Measurements from ENCODE around the gene NDUFS6.

NDUFS6 gene

GRCh38 chr5:1818784-1819183 lies 17.6 kb downstream of the NDUFS6 start:
- Mint-ChIP-seq H3K4me1 (ENCODE audit: low read depth) (no peaks in the 10 kb centered on the region), H3K27ac (no peak overlapping the region), H3K27me3 (no peaks in the 10 kb centered on the region), H3K9me3 (no peaks in the 10 kb centered on the region), H3K36me3 (ENCODE audit: low read depth) (peaks cover 99% of the 10 kb centered on the region), H3K4me3 (no peak overlapping the region)
- intact Hi-C loops (cut with micrococcal nuclease), result no loop called here

- Mint-ChIP-seq H3K27ac (no peak overlapping the region), H3K36me3 (ENCODE audit: low read depth) (peaks cover 99% of the 10 kb centered on the region), H3K27me3 (no peaks in the 10 kb centered on the region), H3K4me3 (no peak overlapping the region), H3K4me1 (ENCODE audit: low read depth) (no peaks in the 10 kb centered on the region), H3K9me3 (no peaks in the 10 kb centered on the region)
- intact Hi-C loops (cut with micrococcal nuclease), result no loop called here
Measured at GRCh38 chr5:1819458-1819857, 18.3 kb downstream of the NDUFS6 start.

GRCh38 chr5:1820381-1820780 lies 19.2 kb downstream of the NDUFS6 start:
- peaks cover 99% of the 10 kb centered on the region for H3K36me3 Mint-ChIP-seq (ENCODE audit: low read depth)
- H3K9me3 Mint-ChIP-seq, result no peaks in the 10 kb centered on the region
- intact Hi-C loops (cut with micrococcal nuclease), result no loop called here
- no peak overlapping the region for H3K4me3 Mint-ChIP-seq
- H3K4me1 Mint-ChIP-seq (ENCODE audit: low read depth), result no peaks in the 10 kb centered on the region
- no peak overlapping the region for H3K27ac Mint-ChIP-seq
- no peaks in the 10 kb centered on the region for H3K27me3 Mint-ChIP-seq

DNA sequence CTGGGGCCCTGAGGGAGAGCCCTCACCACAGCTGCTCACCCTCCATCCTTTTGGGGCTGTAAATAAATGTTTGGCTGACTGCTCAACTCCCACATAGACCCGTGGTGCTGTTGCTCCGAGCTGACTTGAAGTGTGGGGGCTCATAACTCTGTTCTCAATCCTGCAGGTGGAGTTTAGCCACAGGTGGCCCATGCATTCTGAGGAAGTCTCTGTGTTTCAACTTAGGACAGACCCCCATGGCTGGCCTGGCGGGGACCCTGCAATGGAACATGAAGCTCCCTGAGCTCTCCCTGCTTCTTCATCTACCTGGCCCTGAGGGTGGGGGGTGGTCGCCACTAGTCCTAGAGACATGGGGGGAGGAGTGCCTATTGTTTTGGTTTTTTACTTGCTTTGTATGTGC lies 19.7 kb downstream of the NDUFS6 start:
- Mint-ChIP-seq H3K27ac (no peak overlapping the region), H3K27me3 (no peaks in the 10 kb centered on the region), H3K4me1 (ENCODE audit: low read depth) (no peaks in the 10 kb centered on the region), H3K9me3 (no peaks in the 10 kb centered on the region), H3K4me3 (no peak overlapping the region), H3K36me3 (ENCODE audit: low read depth) (peaks cover 99% of the 10 kb centered on the region)
- intact Hi-C loops (cut with micrococcal nuclease), result no loop called here

GRCh38 chr5:1821862-1822261 lies 20.7 kb downstream of the NDUFS6 start:
- Mint-ChIP-seq H3K9me3 (no peaks in the 10 kb centered on the region), H3K27ac (no peak overlapping the region), H3K4me1 (ENCODE audit: low read depth) (no peaks in the 10 kb centered on the region), H3K27me3 (no peaks in the 10 kb centered on the region), H3K36me3 (ENCODE audit: low read depth) (peaks cover 99% of the 10 kb centered on the region), H3K4me3 (no peak overlapping the region)
- intact Hi-C loops (cut with micrococcal nuclease), result no loop called here

- H3K9me3 Mint-ChIP-seq, result no peaks in the 10 kb centered on the region
- intact Hi-C loops (cut with micrococcal nuclease), result no loop called here
- peaks cover 91% of the 10 kb centered on the region for H3K36me3 Mint-ChIP-seq (ENCODE audit: low read depth)
Measured at GRCh38 chr5:1823381-1824034, 22.3 kb downstream of the NDUFS6 start.

GRCh38 chr5:1824109-1824821 lies 23.1 kb downstream of the NDUFS6 start:
- Mint-ChIP-seq H3K27me3 (peaks cover 3% of the 10 kb centered on the region), H3K9me3 (no peaks in the 10 kb centered on the region), H3K27ac (no peak overlapping the region), H3K36me3 (ENCODE audit: low read depth) (peaks cover 83% of the 10 kb centered on the region), H3K4me1 (ENCODE audit: low read depth) (peaks cover 7% of the 10 kb centered on the region), H3K4me3 (no peak overlapping the region)
- intact Hi-C loops (cut with micrococcal nuclease), result no loop called here

More at GRCh38 chr5:1823381-1824034, 22.3 kb downstream of the NDUFS6 start:
- Mint-ChIP-seq H3K4me3 (no peak overlapping the region), H3K27ac (no peak overlapping the region), H3K4me1 (ENCODE audit: low read depth) (peaks cover 7% of the 10 kb centered on the region), H3K27me3 (peaks cover 3% of the 10 kb centered on the region)

DNA sequence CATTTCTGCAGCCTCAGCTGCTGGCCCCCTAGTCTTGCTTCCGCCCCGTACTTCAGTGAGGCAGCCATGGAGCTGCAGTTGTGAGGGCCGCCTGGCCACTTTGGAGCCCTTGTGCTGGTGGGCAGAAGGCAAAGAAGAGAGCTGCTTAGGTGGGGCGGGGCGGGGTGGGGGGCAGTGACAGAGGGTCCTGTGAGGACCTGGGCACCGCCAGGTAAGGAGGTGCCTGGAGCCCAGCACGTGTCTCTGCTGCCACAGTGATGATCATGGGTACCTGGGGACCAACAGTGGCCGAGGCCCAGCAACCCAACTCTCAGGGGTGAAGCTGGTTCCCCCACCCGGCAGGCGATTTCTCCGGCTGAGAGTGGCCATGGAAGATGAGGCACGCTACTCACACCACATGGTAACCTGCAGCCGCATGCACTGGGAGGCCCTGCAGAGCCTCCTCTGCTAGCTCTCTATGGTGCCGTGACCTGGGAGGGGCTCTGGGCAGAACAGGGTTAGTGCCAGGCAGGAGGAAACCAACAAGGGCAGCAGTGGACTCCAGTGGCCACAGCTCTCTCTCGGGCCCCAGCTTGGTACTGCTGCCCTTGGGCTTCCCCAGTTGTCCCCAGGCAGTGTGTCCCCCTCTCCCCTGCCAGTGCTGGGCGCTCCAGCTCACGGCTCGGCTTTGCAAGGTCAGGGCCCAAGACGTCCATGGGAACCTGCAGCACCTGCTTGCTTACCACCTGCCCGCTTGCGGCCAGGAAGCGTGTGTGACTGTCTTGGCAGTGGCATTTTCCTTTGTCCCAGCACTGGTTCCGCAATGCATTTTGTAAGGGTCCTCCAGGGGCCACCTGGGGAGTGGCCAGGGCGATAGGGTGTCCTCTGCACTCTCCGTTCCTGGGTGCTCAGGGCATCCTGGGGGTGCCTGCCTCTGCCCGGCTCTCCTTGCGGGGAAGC lies 24.0 kb downstream of the NDUFS6 start:
- no peaks in the 10 kb centered on the region for H3K9me3 Mint-ChIP-seq

GRCh38 chr5:1826235-1826980 lies 25.2 kb downstream of the NDUFS6 start:
- intact Hi-C loops (cut with micrococcal nuclease), result no loop called here
- H3K27me3 Mint-ChIP-seq, result peaks cover 9% of the 10 kb centered on the region
- no peak overlapping the region for H3K27ac Mint-ChIP-seq
- peaks cover 63% of the 10 kb centered on the region for H3K36me3 Mint-ChIP-seq (ENCODE audit: low read depth)
- peaks cover 7% of the 10 kb centered on the region for H3K4me1 Mint-ChIP-seq (ENCODE audit: low read depth)
- no peaks in the 10 kb centered on the region for H3K9me3 Mint-ChIP-seq
- H3K4me3 Mint-ChIP-seq, result no peak overlapping the region

More for the DNA sequence above, 24.0 kb downstream of the NDUFS6 start:
- Mint-ChIP-seq H3K27me3 (peaks cover 3% of the 10 kb centered on the region), H3K4me3 (no peak overlapping the region), H3K4me1 (ENCODE audit: low read depth) (peaks cover 7% of the 10 kb centered on the region), H3K36me3 (ENCODE audit: low read depth) (peaks cover 75% of the 10 kb centered on the region), H3K27ac (no peak overlapping the region)
- intact Hi-C loops (cut with micrococcal nuclease), result no loop called here

DNA sequence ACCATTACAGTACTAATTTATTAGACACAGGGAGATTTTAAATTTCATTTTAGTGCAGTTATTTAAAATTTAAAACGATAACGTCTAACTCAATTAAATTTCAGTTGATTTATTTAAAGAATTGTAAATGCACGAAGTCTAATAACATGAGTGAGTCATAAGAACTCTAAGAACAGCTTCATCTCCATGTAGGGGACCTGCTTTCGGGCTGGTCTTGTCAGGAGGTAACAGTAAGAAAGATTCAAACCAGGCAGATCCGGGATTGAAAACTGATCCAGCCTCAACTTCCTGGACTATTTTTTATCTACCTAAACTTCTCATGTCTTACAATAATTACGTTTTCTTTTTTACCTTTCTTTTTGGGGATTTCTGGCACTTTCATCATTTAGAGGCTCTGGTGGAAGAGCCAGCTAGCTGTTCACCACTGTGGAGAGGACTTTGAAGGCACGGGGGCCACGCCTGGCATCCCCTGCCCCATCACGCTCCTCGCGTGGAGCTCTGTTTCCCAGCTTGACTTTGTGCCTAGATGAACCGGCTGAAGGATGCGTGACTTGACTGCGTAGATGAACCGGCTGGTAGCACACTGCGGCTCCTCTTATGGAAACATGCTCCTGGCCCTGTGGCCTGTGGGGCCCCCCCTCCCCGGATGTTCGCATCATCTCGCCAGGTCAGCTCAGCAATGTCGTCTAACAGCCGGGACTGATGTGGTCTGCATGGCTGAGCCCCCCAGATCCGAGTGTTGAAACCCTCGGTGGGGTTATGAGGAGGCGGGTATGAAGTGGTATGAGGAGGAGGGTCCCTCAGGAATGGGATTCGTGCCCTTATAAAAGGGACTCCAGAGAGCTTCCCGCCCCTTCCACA lies 26.0 kb downstream of the NDUFS6 start:
- peaks cover 12% of the 10 kb centered on the region for H3K27me3 Mint-ChIP-seq
- peaks cover 54% of the 10 kb centered on the region for H3K36me3 Mint-ChIP-seq (ENCODE audit: low read depth)
- intact Hi-C loops (cut with micrococcal nuclease), result no loop called here
- H3K27ac Mint-ChIP-seq, result no peak overlapping the region
- no peaks in the 10 kb centered on the region for H3K9me3 Mint-ChIP-seq
- no peak overlapping the region for H3K4me3 Mint-ChIP-seq
- H3K4me1 Mint-ChIP-seq (ENCODE audit: low read depth), result peaks cover 7% of the 10 kb centered on the region

DNA sequence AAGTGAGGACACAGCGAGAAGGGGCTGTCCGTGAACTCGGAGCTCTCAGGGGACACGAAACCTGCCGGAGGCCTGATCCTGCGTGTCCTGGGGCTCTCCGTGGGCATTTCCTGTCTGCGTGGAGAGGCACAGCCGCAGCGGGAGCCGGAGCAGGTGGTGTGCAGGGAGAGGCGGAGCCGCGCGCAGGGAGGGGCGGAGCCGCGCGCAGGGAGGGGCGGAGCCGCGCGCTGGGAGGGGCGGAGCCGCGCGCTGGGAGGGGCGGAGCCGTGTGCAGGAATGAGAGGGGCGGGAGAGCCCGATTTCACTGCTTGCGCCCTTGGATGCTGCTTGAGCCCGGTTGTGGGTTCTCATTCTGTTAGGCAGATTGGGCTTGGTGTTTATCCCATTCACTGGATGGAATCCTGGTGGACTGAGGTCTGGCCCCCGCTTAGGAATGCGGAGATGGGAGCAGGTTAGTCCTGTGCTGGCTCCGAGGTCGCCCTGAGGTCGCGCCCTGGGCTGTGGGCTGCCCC lies 26.7 kb downstream of the NDUFS6 start:
- peaks cover 47% of the 10 kb centered on the region for H3K36me3 Mint-ChIP-seq (ENCODE audit: low read depth)
- H3K4me1 Mint-ChIP-seq (ENCODE audit: low read depth), result peaks cover 7% of the 10 kb centered on the region

DNA sequence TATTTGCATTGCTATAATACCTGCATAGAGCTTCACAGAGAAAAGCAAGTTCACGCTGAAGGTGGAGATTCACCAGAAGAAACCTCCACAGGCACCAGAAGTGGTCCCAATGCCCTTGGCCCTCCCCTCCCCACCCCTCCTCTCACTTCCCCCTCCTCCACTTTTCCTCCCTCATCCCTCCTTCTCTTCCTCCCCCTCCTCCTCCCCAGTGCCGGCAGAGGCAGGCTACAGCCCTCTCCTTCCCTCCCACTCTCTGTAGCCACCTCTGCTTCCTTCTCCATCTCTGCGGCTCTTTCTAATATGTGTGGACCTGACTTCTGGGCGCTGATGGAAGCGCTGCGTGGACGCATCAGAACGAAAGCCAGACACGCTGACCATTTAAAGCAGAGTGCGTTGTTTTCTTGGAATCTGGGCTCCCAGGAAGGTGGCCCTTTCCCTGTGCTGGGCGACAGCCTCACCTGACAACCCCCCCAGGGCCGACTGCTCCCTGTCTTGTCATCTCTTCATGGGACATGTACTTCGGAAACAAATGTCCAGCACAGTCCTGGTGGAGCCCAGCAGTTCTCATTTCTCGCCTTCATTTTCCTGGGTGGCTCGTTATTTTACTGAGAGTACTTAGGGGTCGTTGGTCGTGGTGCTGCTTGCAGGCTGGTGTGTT lies 29.5 kb downstream of the NDUFS6 start:
- Mint-ChIP-seq H3K4me1 (ENCODE audit: low read depth) (peaks cover 7% of the 10 kb centered on the region), H3K9me3 (no peaks in the 10 kb centered on the region), H3K36me3 (ENCODE audit: low read depth) (peaks cover 20% of the 10 kb centered on the region), H3K4me3 (no peak overlapping the region), H3K27ac (no peak overlapping the region), H3K27me3 (peaks cover 31% of the 10 kb centered on the region)
- intact Hi-C loops (cut with micrococcal nuclease), result no loop called here

More for the DNA sequence above, 26.7 kb downstream of the NDUFS6 start:
- Mint-ChIP-seq H3K27ac (no peak overlapping the region), H3K9me3 (no peaks in the 10 kb centered on the region), H3K4me3 (no peak overlapping the region), H3K27me3 (peaks cover 18% of the 10 kb centered on the region)
- intact Hi-C loops (cut with micrococcal nuclease), result no loop called here

Data from dendritic cell treated with granulocyte-macrophage colony-stimulating factor and Interleukin-4, amounts not matched to agents 40 ng/mL and 50 ng/mL, for 4 days (primary cell).